Mesothelial cell of epicardium (in vitro differentiated cells): ENCODE data around the gene DMBX1. TPM values are rescaled to one million over a fixed set of nuclear protein-coding genes. Genes with fewer than 3 reads are reported as not detected.

ENCODE experiments used
- DNase-seq, 2 experiments: peaks; one replicate each; pipeline ENCODE4 v3.0.0; 2021; ENCODE audit warnings: low spot score in 2 of 2; ENCODE audit not compliant: unreplicated experiment in 2 of 2
- H3K27ac Mint-ChIP-seq: 2 replicates; pipeline ENCODE4 v1.8.0; 2021; ENCODE audit warnings: mixed read lengths
- H3K27me3 Mint-ChIP-seq: 2 replicates; pipeline ENCODE4 v1.8.0; 2021; ENCODE audit warnings: low read depth, mixed read lengths
- H3K36me3 Mint-ChIP-seq: 2 replicates; pipeline ENCODE4 v1.8.0; 2021; ENCODE audit warnings: mixed read lengths
- H3K4me1 Mint-ChIP-seq: 2 replicates; pipeline ENCODE4 v1.8.0; 2021; ENCODE audit warnings: mixed read lengths
- H3K4me3 Mint-ChIP-seq: 2 replicates; pipeline ENCODE4 v1.8.0; 2021; ENCODE audit warnings: mild to moderate bottlenecking, moderate library complexity, mixed read lengths
- H3K9me3 Mint-ChIP-seq: 2 replicates; pipeline ENCODE4 v1.8.0; 2021; ENCODE audit warnings: mixed read lengths
- total RNA-seq: library from RNA; stranded (reverse); gene quantifications from 3 replicates; pipeline ENCODE4 v1.2.1, GENCODE V29; 2021
- TF ChIP-seq, protein P1 (sequence below): fragments of 200-600 bp; sonication (generic); IDR thresholded peaks from one replicate; pipeline ENCODE4 v1.5.0; 2021; ENCODE audit warnings: antibody characterized with exemption; ENCODE audit not compliant: unreplicated experiment

Gene DMBX1
- total RNA-seq, 1 donor from 2014 or later, result not detected

DNA sequence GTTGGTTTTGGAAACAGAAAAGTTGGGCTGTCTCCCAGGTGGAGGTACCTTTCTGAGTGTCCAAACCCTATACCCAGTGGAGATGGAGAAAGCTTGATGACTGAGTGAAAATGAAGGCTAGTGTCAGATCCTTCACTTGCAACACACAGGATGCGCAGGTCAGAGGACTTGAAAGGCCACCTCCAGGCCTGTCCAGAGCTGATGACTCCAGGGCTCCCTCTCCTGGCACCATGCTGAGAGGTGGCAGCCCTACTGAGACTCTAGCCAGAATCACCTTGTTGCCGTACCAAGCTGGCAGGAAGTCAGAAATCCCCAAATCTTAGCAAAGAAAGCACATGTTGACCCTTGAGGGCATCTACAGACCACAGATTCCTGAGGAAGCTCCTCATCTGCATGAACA is 45.4 kb downstream of the DMBX1 start:
- H3K36me3 Mint-ChIP-seq, result no peaks in the 10 kb centered on the region
- no peak overlapping the region for H3K4me3 Mint-ChIP-seq
- H3K9me3 Mint-ChIP-seq, result peaks cover 14% of the 10 kb centered on the region
- no peak overlapping the region for H3K27ac Mint-ChIP-seq
- peaks cover 6% of the 10 kb centered on the region for H3K4me1 Mint-ChIP-seq
- TF ChIP-seq, protein P1, sequence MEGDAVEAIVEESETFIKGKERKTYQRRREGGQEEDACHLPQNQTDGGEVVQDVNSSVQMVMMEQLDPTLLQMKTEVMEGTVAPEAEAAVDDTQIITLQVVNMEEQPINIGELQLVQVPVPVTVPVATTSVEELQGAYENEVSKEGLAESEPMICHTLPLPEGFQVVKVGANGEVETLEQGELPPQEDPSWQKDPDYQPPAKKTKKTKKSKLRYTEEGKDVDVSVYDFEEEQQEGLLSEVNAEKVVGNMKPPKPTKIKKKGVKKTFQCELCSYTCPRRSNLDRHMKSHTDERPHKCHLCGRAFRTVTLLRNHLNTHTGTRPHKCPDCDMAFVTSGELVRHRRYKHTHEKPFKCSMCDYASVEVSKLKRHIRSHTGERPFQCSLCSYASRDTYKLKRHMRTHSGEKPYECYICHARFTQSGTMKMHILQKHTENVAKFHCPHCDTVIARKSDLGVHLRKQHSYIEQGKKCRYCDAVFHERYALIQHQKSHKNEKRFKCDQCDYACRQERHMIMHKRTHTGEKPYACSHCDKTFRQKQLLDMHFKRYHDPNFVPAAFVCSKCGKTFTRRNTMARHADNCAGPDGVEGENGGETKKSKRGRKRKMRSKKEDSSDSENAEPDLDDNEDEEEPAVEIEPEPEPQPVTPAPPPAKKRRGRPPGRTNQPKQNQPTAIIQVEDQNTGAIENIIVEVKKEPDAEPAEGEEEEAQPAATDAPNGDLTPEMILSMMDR, result no peak
- H3K27me3 Mint-ChIP-seq, result peaks cover 81% of the 10 kb centered on the region
- DNase-seq, result no peak

DNA sequence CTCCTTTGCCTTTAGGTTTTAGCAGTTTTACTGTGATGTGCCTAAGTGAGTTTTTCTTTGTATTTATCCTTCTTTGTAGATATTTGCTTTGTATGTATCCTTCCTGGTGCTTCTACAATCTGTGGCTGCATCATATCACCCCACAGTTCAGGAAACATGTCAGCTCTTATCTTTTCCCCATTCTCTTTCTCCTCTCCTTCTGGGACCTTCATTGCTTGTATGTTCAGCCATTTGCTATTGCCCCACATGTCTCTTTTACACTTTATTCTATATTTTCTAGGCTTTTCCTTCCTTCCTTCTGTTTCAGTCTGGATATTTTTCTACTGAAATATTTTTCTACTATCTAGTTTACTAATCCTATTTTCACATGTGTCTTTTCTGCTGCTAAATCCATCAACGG is 46.9 kb downstream of the DMBX1 start:
- Mint-ChIP-seq H3K27ac (no peak overlapping the region), H3K27me3 (peaks cover 83% of the 10 kb centered on the region), H3K4me3 (no peak overlapping the region), H3K9me3 (peaks cover 14% of the 10 kb centered on the region), H3K36me3 (no peaks in the 10 kb centered on the region), H3K4me1 (no peaks in the 10 kb centered on the region)
- TF ChIP-seq, protein P1, result no peak
- DNase-seq, result no peak

DNA sequence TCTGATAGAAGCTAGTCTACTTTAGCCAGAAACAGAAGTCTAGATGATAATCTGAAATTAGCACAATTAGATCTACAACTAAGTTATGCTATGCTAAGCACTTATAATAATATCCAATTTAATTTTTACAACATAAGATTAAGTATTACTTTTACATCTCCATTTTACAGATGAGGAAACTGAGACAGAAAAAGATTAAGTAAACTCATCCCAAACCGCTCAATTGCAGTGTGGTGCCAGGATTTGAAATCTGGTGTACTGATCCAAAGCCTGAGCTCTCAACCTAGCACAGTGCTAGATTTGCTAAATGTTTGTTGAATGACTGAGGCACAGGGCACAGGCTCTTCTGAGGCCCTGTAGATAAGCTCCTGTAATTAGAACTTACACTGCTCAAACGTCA is 48.0 kb downstream of the DMBX1 start:
- Mint-ChIP-seq H3K27ac (no peak overlapping the region), H3K4me1 (no peaks in the 10 kb centered on the region), H3K27me3 (peaks cover 86% of the 10 kb centered on the region), H3K9me3 (peaks cover 14% of the 10 kb centered on the region), H3K4me3 (no peak overlapping the region), H3K36me3 (no peaks in the 10 kb centered on the region)
- no peak for DNase-seq
- TF ChIP-seq, protein P1, result no peak

DNA sequence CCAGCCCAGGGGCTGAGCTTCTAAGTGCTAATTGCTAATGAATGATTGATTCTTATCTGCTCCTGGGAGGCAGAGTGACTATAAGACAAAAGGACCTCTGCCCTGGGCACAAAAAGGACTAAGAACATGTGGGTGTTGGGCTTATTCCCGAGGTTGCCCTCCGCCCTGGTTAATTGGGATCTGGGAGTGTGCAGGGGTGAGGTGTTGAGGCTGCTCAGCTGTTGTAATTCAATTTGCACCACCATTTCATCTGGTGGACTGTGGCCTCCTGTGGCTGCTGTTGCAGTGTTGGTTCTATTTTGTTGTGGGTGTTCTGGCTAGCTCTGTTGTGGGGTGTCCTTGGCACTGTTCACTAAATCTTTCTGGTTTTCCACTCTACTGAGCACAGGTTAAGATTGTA is 48.5 kb downstream of the DMBX1 start:
- no peak overlapping the region for H3K27ac Mint-ChIP-seq
- no peak overlapping the region for H3K4me3 Mint-ChIP-seq
- H3K36me3 Mint-ChIP-seq, result no peaks in the 10 kb centered on the region
- TF ChIP-seq, protein P1, result no peak
- no peak for DNase-seq
- peaks cover 14% of the 10 kb centered on the region for H3K9me3 Mint-ChIP-seq
- H3K4me1 Mint-ChIP-seq, result no peaks in the 10 kb centered on the region
- peaks cover 91% of the 10 kb centered on the region for H3K27me3 Mint-ChIP-seq

Other genes starting within 250 kb of the DMBX1 start
- gene RAD54L, start 242.1 kb upstream of the DMBX1 start, total RNA-seq, result 11.2 to 12.2 TPM (median 11.7 TPM) in 3 replicates
- 116 to 122 TPM (median 120 TPM) in 3 replicates for gene LRRC41, start 186.2 kb upstream of the DMBX1 start, total RNA-seq
- gene UQCRH, start 186.1 kb upstream of the DMBX1 start, total RNA-seq, result 205 to 211 TPM (median 209 TPM) in 3 replicates
- gene NSUN4, start 149.0 kb upstream of the DMBX1 start, total RNA-seq, result 21.0 to 24.2 TPM (median 23.5 TPM) in 3 replicates
- 27.4 to 35.0 TPM (median 34.8 TPM) in 3 replicates for gene FAAH, start 95.5 kb upstream of the DMBX1 start, total RNA-seq
- gene KNCN, start 61.8 kb downstream of the DMBX1 start, total RNA-seq, result not detected in 3 replicates
- gene MKNK1, start 114.4 kb downstream of the DMBX1 start, total RNA-seq, result 30.6 to 34.8 TPM (median 31.0 TPM) in 3 replicates
- 10.6 to 11.5 TPM (median 11.0 TPM) in 3 replicates for gene MOB3C, start 127.0 kb downstream of the DMBX1 start, total RNA-seq
- 38.4 to 40.5 TPM (median 38.5 TPM) in 3 replicates for gene ATPAF1, start 178.5 kb downstream of the DMBX1 start, total RNA-seq
- gene TEX38, start 182.0 kb downstream of the DMBX1 start, total RNA-seq, result 0.42 to 0.57 TPM (median 0.49 TPM) in 3 replicates
- 60.5 to 64.5 TPM (median 61.2 TPM) in 3 replicates for gene EFCAB14, start 229.3 kb downstream of the DMBX1 start, total RNA-seq